Left renal cortex interstitium (tissue), 4 donors: Measurements from ENCODE around the gene DDX54. TPM values are rescaled to one million over a fixed set of nuclear protein-coding genes. Genes with fewer than 3 reads are reported as not detected.

ENCODE experiments used
- DNase-seq, 4 donors: peaks; one replicate each; pipeline ENCODE4 v3.0.0-alpha.2; 2013; ENCODE audit warnings: low read depth in 4 of 4, low spot score in 2 of 4, missing footprints in 1 of 4
- polyA plus RNA-seq, 4 donors: library from polyadenylated mRNA; unstranded; fragments of 120-200 nt; gene quantifications; one replicate each; pipeline ENCODE4 v1.2.1, GENCODE V29; 2013; ENCODE audit not compliant: insufficient read length in 4 of 4

The DDX54 gene
- polyA plus RNA-seq, 4 donors = 65.9 to 94.7 (median 85.8) TPM

DNA sequence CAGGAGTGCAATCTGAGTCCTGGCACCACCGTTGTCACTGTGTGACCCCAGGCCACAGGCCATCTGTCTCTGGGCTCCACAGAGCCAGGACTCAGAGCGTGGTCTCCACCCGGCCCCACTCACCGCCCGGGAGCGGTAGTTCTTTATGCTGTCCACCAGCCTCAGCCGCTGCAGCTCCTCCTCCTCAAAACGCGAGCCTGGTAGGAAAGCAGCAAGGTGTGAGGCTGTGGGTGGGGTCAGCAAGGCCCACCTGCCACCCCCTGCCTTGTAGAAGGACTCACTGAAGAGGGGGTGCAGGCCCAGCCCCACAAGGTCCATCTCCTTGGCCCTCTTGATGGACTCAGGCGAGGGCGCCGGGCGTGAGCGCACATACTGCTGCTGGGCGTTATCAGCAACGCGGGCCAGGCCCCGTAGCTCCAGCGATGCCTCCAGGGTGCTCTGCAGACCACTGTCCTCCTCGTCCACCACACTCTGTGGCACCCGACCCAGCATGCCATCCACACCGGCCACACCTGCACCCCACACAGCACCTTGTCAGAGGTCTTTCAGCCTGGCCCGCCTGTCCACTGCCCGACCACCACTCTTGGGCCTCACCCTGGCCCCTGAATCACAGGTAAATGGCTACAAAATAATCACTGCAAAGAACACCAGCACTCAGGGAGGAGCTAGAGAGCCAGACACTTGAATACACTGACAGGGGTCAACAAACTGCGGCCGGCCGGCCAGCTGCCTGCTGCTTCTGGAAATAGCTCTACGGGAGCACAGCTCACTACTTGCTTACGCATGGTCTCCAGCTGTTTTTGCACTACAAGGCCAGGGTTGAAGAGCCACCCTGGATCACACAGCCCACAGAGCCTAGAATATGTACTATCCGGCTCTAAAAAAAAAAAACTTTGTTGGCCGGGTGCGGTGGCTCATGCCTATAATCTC, 19.5 kb downstream of the DDX54 start:
- no peak for DNase-seq

DNA sequence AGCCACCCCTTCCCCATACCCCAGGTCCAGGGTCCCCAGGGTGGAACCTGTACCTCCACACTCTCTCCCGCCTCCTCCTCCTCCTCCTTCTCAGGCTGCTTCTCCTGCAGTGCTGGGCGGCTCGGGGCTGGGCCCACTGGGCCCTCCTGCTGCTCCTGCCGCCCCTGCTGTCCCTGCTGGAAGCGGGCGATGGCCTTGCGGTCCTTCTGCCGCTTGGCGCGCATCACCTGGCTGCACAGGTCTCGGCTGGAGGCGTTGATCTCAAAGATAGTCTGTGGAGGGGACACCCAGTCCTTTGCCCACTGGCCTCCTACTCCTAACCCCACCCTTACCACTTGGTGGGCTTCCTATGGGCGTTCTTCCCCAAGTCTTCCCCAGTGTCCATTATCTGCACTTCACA, 21.3 kb downstream of the DDX54 start:
- DNase-seq = no peak

DNA sequence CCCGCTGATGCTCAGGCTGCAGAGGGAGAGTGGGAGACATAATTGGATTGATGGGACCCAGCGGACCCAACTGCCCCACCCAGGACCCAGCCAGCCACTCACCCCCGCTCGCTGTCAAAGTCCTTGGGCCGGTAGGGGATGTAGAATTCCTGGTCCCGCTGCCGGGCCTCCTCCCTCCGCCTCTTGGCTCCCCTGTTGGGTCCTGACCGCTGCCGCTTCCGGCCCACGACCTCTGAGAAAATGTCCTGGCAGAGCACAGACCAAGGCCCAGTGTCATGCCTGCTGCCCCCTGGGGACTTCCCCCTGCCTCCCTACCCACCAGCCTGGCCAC, 22.3 kb downstream of the DDX54 start:
- no peak for DNase-seq

DNA sequence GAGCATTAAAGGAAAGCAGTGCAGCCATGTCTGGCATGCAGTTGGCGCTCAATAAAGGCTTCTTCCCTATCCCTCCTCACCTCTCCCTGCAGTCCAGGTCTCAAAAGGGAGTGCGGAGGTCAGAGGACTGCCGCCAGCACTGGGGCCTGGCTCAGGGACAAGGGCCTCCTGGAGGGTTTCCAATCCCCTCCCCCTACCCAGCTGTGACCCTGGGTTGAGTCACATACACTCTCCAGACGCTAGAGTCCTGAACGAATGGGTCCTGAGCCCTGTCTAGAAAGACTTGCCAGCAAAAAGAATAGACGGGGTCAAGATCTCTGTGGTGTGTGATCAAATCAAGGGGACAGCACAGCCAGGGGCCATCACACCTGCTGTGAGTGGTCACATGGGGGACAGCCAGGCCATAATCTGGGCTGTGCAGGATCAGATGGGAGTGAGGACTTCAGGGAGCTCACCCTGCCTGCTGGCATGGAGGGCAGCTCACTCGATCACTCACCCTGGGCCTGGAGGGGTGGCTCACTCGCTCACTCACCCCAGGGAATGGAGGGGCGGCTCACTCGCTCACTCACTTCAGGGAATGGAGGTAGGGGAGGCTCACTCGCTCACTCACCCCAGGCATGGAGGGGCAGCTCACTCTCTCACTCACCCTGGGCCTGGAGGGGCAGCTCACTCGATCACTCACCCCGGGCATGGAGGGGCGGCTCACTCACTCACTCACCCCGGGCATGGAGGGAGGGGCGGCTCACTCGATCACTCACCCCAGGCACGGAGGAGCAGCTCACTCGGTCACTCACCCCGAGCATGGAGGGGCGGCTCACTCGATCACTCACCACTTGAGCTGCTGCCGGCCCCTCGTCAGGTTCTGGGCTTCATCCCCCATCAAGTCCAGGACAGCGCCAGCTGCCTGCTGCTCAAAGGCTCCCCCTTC, 22.9 kb downstream of the DDX54 start:
- DNase-seq = no peak

DNA sequence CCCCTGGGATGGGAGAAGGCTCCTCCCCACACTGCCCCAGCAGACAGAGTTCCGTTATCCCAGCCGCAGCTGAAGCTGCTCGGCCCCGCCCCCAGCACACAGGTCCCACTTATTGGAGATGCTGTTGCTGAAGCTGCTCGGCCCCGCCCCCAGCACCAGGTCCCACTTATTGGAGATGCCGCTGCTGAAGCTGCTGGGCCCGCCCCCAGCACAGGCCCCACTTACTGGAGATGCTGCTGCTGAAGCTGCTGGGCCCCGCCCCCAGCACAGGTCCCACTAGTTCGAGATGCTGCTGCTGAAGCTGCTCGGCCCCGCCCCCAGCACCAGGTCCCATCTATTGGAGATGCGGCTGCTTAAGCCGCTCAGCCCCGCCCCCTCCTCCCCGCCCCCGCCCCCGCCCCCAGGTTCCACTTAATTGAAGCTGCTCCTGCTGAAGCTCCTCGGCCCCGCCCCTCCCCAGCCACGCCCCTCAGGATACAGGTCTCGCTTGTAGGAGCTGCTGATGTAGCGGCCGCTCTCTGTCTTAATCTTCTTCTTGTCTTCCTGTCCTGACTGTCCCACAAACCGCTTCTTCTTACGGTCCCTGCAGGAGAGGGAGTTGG, 23.8 kb downstream of the DDX54 start:
- DNase-seq = no peak

DNA sequence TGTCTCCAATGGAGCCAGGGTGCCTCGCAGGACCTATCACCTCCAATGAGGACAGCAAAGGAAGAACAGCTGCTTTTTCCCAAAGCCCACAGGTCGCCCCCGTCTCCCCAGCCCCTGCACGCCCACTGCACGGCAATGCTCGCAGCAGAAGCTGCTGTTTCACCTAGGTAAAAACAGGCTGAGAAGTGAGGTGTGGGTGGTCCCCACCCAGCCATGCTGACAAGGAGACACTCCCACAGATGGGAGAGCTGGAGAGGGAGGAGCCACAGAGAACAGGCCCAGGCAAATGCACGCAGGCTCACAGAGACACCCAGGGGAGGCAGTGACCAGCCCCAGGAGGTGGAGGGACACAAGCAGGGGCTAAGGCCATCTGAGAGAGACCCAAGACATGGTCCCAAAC, 25.3 kb downstream of the DDX54 start:
- no peak for DNase-seq

DNA sequence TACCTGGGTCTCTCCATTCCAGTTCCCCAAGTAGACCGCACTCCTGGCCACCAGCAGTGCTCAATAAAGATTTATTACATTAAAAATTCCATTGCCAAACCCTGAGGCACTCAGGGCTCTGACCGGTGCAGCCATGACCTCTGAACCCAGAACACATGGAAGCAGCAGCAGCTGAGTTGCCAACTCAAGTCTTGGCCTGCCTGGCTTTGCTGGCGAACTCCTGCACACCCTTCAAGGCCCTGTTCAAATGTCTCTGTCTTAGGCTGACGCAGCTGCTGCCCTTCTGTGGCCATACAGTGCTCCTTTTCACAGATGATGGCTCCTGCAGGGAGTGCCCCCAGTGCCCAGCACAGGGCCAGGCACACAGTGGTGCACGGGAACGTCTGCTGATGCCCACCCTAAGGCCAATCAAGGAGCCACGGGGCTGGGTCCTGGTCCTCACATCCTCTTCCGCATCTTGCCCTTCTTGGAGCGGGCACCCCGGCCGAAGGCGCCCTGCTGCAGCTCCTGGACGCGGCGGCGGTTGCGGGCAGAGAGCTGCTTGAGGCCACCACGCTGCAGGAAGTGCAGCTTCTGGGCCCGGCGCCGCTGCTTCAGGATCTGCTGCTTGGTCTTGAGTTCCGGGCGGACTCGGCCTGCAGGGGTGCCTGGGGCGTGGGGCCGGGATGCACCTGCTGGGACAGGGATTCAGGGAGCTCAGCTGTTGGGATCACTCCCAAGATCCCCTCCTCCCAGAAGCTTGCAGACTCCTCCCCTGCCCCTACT, 26.7 kb downstream of the DDX54 start:
- DNase-seq = no peak

DNA sequence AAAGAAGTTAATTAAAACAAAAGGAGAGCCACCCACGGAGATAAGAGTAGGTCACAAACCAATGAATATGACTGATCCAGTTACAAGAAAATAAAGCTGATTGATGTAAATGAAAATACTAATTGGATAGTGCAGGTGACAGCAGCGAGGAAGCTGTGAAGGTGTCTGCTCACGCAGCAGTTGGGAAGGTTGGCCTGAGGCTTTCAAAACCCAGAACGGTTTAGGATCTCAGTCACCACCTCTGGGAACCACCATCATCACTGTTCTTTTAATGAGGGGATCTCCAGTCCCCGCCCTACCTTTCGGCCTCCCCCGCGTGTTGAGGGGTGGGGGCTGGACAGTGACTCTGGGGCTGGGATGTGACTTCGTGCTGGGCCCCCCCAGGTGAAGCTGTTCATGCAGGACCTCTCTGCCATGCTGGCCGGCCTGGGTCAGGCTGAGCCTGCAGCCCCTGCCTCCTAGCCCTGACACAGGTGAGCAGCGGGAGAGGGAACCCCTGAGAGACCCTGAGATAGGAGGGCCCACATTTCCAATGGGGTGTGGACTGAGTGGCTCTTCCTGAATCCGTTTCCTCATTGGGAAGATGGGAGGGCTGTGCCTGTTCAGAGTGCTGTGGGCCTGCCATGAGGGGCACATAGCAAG, 27.9 kb downstream of the DDX54 start:
- no peak for DNase-seq

DNA sequence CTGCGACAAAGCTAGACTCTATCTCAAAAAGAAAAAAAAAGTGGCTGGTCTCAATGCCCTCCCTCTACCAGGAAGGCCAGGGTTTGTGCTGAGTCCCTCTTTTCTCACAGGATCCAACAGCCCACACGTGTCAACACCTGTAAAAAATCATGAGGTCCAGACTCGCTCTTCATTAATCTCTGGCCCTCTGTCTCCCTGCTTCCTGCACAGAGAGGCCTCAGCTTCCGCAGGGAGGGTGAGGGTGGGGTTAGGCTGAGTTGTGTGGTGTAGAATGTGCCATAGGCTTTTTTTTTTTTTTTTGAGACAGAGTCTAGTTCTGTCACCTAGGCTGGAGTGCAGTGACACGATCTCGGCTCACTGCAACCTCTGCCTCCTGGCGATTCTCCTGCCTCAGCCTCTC, 29.6 kb downstream of the DDX54 start:
- no peak for DNase-seq

DNA sequence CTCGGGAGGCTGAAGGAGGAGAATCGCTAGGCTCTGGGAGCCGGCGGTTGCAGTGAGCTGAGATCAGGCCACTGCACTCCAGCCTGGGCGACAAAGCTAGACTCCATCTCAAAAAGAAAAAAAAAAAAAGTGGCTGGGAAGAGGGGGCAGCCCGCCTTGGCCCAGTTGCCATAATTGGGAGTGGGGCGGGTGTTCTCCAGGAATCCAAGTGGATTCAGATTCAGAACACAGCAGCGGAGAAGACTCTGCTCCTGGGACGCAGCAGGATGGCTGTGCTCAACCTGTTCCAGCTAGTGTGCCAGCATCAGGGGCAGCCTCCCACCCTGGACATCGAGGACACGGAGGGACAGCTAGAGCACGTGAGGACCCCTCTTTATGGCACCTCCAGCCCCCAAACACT, 30.2 kb downstream of the DDX54 start:
- DNase-seq = no peak

DNA sequence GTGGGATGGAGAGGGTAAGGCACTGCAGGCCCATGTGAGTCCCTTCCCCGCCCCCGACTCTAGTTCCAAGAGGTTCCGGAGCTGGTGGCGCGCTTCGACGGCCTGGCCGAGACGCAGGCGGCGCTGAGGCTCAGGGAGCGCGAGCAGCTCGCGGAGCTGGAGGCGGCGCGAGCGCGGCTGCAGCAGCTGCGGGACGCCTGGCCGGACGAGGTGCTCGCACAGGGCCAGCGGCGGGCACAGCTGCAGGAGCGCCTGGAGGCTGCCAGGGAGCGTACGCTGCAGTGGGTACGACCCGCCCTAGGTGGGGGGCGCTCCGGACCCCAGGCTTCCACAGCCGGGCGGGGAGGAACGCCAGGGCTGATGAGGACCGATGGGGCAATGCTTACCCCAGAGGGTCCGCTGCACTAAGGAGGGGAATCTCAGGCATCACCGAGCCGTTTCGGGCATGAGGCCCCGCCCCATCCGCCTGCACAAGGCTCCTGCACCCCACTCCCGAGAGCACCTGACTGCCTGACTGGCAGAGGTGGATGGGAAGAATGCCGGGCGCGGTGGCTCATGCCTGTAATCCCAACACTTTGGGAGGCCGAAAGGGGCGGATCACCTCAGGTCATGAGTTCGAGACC, 30.8 kb downstream of the DDX54 start:
- DNase-seq = no peak

DNA sequence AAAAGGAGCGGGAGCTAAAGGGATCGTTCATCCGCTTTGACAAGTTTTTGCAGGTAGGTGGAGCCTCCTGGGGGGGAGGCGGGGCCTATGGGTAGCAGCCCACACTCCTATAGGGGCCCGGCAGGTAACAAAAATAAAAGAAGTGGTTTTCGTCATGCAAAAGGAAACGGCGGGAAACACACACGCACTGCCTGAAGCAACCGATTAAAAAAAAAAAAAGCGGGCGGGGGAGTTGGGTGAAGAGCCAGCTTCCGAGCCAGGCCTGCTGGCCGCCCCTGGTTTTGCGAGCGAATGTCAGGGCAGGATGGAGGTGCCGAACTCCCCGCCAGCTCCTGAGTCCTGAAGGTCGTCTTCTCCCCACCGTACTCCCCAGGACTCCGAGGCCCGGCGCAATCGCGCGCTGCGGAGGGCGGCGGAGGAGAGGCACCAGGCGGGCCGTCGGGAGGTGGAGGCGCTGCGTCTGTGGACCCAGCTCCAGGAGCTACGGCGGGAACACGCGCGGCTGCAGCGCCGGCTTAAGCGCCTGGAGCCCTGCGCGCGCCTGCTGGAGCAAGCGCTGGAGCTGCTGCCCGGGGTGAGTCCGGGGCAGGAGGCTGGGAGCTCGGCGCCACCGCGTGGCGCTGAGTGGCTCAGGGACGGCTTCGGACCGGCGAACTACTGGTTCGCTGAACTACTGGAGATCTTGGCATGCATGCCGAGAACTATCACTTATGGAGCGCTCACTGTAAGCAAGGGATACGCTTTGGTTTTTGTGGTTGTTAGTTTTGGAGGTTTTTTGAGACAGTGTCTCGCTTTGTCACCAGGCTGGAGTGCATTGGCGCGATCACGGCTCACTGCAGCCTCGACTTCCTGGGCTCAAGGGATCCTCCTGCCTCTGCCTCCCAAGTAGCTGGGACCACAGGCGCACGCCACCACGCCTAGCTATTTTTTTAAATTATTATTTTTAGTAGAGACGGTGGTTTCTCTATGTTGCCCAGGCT, 32.2 kb downstream of the DDX54 start:
- no peak for DNase-seq

DNA sequence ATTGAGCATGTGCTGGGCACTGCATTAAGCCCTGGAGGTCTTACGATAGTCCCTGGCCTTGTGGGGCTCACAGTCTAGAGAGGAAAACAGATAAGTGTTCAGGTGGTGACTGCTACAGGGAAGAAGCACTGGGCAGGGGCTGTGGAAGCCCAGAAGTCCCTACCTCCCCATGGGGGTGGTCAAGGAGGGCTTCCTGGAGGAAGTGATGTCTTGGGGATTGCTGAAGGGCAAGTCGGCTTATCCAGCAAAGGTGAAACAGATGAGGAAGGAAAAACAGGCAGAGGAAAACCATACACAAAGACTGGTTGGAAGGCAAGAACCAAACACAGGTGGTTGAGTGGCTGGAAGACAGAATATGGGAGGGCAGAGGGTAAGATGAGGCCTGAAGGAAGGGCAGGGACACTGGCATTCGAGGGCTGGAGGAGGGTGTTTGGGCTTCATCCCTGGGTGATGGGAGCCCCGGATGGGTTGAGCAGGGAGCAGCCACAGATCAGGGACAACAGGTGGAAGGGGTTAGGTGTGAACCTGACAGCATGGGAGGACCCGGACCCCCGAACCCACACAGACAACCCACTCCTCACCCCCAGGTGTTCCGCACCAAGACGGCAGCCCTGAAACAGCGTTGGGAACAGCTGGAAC, 33.0 kb downstream of the DDX54 start:
- no peak for DNase-seq

DNA sequence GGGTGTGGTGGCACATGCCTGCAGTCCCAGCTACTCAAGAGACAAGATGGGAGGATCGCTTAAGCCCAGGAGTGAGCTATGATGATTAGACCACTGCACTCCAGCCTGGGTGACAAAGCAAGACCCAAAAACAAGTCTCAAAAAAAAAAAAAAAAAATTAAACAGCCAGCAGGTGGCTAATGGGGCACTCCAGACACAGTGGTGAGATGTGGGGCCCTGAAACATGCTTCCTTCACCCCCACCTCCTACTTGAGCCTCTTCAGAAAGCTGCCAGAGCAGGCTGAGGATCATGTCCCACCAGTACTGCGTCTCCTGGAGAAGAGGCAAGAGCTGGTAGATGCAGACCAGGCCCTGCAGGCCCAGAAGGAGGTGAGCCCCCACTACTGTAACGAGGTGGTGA, 33.6 kb downstream of the DDX54 start:
- DNase-seq = no peak

DNA sequence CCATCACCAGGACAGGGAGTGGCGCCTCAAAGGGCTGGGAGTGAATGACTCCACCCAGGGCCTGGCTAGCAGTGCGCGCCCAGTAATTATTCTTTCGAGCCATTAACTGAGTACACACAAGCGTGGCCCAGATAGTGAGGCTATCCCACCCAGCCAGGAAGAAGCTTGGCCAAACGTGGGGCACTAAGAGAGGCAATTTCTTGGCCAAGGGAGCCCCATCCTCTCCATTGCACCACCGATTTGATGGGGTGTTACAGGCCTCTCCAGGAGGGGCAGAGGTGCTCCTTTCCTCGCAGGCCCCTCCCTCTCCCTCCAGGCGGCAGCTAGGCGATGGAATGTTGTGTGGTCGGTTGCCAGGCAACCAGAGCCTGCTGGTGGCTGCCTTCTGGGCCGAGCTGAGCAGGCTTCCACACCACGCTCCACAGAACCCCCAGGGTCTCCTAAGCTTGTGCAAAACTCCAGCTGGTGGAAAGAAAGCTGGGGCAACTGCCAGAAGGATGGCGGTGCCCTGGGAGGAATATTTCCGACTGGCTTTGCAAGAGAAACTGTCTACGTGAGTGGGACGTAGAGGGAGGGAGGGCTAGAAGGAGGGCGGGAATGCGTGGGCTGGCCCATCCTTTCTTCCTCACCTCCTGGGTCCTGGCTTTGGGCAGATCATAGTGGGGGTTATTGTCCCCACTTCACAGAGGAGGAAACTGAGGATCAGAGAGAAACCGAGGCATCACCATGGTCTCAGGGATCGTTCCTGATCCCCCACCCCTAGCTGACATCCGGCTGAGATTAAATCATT, 35.7 kb downstream of the DDX54 start, which contains the start of gene CFAP73:
Gene CFAP73 (plus strand): TSS at position 364 of the 790 bp plus-strand sequence. CDS start 134 bp downstream, at position 498.
- peak; percentile 66 to 89 (median 81) for DNase-seq

DNA sequence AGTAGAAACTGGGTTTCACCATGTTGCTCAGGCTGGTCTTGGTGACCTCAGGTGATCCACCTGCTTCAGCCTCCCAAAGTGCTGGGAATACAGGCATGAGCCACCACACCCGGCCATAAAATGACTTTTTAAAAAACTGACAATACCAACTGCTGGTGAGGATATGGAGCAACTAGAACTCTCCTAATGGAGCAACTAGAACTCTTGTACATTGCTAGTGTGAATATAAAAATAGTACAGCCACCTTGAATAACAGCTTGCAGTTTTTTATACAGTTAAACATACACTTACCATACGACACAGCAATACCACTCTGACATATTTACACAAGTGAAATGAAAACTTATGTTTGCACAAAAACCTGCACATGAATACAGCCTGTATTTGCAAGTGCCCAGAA, 38.3 kb downstream of the DDX54 start:
- no peak for DNase-seq
